ENCODE data around the gene JAGN1.

DNA sequence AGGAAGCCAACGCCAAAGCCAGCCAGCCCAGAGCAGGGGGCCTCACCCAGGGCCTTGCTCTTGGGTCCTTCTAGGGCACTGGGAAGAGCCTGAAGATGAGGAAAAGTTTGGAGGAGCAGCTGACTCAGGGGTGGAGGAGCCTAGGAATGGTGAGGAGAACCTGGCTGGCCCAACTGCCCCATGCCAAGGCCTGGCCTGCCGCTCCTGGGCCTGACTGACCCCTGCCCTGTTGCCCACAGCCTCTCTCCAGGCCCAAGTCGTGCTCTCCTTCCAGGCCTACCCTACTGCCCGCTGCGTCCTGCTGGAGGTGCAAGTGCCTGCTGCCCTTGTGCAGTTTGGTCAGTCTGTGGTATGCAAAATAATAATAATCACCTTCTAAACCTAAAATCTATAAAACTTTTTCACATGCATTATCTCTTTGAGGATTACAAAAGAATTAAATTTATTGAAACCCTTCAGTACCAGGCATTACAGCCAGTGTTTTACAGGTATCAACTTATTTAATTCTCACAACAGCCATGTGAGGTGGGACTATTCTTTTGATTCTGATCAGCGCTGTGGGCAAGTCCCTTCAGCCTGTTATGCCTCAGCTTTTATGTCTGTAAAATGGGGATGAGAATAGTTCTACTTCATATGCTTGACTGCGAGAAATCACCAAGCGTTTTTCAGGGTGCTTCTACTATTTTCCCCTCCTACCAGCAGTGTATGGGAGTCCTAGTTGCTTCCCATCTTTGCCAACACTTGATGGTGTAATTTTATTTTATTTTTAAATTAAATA, 28.0 kb downstream of the JAGN1 start:
- TF ChIP-seq, protein P1, sequence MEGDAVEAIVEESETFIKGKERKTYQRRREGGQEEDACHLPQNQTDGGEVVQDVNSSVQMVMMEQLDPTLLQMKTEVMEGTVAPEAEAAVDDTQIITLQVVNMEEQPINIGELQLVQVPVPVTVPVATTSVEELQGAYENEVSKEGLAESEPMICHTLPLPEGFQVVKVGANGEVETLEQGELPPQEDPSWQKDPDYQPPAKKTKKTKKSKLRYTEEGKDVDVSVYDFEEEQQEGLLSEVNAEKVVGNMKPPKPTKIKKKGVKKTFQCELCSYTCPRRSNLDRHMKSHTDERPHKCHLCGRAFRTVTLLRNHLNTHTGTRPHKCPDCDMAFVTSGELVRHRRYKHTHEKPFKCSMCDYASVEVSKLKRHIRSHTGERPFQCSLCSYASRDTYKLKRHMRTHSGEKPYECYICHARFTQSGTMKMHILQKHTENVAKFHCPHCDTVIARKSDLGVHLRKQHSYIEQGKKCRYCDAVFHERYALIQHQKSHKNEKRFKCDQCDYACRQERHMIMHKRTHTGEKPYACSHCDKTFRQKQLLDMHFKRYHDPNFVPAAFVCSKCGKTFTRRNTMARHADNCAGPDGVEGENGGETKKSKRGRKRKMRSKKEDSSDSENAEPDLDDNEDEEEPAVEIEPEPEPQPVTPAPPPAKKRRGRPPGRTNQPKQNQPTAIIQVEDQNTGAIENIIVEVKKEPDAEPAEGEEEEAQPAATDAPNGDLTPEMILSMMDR (IDR thresholded peaks at IDR 0.05; ENCODE audit: low read depth, low read length, poor library complexity, severe bottlenecking) = no peak
- TF ChIP-seq EZH2phosphoT487 (IDR thresholded peaks at IDR 0.05; ENCODE audit: borderline replicate concordance, low read length) = no peak
